HG03571 (cell line): Measurements from ENCODE around the gene C2orf66.

Experiments
- ATAC-seq: cut with Tn5 transposase; IDR thresholded peaks from one replicate; pipeline ENCODE4 v1.9.1; 2021; ENCODE audit not compliant: unreplicated experiment

The C2orf66 gene

GRCh38 chr2:196767101-196767500 lies 42.1 kb downstream of the C2orf66 start:
- no peak for ATAC-seq

GRCh38 chr2:196759378-196759706 lies 49.8 kb downstream of the C2orf66 start:
- ATAC-seq: no peak

GRCh38 chr2:196758474-196759377 lies 50.4 kb downstream of the C2orf66 start:
- ATAC-seq: no peak
